Stomach (tissue), 4 donors: Measurements from ENCODE around the gene APLNR.

Experiments used
- EP300 ChIP-seq: sonication (generic); formaldehyde crosslinking; IDR thresholded peaks from one replicate; pipeline ENCODE4 v1.6.1; 2017; ENCODE audit warnings: antibody characterized with exemption
- POLR2A ChIP-seq, 4 donors: fragments of 450-650 bp; IDR thresholded peaks; one replicate each; pipeline ENCODE4 v1.6.1; 2016; ENCODE audit warnings: antibody characterized with exemption in 4 of 4, control low read depth in 2 of 4, mild to moderate bottlenecking in 1 of 4, moderate library complexity in 1 of 4
- POLR2AphosphoS5 ChIP-seq, 3 donors: sonication (generic); formaldehyde crosslinking; IDR thresholded peaks; one replicate each; pipeline ENCODE4 v1.6.1; 2016; ENCODE audit warnings: antibody characterized with exemption in 3 of 3
- TF ChIP-seq, protein P1 (sequence below), 7 experiments: fragments of 450-650 bp in 4 of 7; fragments of 200-600 bp in 3 of 7; sonication (generic) in 3 of 7; IDR thresholded peaks; one replicate each; pipeline ENCODE4 v1.5.1; 2016 to 2019; ENCODE audit warnings: antibody characterized with exemption in 7 of 7, control low read depth in 2 of 7, mild to moderate bottlenecking in 1 of 7

DNA sequence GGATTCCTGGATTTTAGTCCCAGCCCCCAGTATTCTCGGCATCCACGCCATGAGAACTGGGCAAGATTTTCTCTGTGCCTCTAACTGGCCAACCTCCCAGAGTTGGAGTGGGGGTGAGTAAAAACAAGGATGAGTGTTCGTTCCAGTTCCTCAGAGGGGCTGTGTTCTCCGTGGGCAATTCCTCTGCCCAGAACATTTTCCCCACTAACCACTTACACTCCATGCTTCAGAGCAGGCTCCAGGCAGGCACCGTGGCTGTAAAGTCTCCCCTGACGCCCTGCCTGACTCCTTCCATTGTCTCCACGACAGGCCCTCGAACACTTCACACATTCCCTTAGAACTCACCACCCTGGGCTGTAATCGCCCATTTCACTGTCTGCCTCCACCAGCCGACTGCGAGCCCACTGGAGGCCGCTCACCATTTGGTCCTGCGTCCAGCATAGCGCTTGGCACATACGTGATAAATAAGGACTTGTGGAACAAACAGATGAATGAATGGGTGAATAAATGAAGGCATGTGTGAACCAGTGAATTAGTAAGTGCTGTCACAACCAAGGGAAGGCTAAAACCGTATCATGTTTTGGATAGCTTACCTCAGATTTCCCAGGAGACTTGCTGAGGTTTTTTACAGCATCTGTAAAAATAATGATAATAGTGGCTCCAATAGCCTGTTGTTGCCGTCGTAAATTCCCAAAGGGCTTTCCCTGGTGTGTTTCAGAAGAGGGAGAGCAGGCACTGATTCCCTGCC lies 6.1 kb downstream of the APLNR start:
- TF ChIP-seq, protein P1, sequence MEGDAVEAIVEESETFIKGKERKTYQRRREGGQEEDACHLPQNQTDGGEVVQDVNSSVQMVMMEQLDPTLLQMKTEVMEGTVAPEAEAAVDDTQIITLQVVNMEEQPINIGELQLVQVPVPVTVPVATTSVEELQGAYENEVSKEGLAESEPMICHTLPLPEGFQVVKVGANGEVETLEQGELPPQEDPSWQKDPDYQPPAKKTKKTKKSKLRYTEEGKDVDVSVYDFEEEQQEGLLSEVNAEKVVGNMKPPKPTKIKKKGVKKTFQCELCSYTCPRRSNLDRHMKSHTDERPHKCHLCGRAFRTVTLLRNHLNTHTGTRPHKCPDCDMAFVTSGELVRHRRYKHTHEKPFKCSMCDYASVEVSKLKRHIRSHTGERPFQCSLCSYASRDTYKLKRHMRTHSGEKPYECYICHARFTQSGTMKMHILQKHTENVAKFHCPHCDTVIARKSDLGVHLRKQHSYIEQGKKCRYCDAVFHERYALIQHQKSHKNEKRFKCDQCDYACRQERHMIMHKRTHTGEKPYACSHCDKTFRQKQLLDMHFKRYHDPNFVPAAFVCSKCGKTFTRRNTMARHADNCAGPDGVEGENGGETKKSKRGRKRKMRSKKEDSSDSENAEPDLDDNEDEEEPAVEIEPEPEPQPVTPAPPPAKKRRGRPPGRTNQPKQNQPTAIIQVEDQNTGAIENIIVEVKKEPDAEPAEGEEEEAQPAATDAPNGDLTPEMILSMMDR (IDR thresholded peaks at IDR 0.05): no peak
- TF ChIP-seq POLR2A (IDR thresholded peaks at IDR 0.05) (no peak), POLR2AphosphoS5 (IDR thresholded peaks at IDR 0.05) (no peak), EP300 (no peak)
